Adrenal gland (tissue), 5 donors: ENCODE measurements around the gene DAB2IP.

ENCODE experiments used
- CTCF ChIP-seq, 6 experiments: fragments of 450-650 bp in 4 of 6; fragments of 200-600 bp in 2 of 6; sonication (generic) in 1 of 6; IDR thresholded peaks; 1 replicate in 5 of 6; 2 replicates in 1 of 6; pipeline versions ENCODE4 v1.5.1 to v1.8.0; 2016 to 2021; ENCODE audit warnings: antibody characterized with exemption in 6 of 6, mild to moderate bottlenecking in 2 of 6, moderate library complexity in 1 of 6
- POLR2A ChIP-seq, 2 donors: fragments of 450-650 bp; IDR thresholded peaks; one replicate each; pipeline ENCODE4 v1.6.1; 2017; ENCODE audit warnings: antibody characterized with exemption in 2 of 2, mild to moderate bottlenecking in 2 of 2, moderate library complexity in 1 of 2
- donor health status: DM: no; HTN: no; CAD: no.

DNA sequence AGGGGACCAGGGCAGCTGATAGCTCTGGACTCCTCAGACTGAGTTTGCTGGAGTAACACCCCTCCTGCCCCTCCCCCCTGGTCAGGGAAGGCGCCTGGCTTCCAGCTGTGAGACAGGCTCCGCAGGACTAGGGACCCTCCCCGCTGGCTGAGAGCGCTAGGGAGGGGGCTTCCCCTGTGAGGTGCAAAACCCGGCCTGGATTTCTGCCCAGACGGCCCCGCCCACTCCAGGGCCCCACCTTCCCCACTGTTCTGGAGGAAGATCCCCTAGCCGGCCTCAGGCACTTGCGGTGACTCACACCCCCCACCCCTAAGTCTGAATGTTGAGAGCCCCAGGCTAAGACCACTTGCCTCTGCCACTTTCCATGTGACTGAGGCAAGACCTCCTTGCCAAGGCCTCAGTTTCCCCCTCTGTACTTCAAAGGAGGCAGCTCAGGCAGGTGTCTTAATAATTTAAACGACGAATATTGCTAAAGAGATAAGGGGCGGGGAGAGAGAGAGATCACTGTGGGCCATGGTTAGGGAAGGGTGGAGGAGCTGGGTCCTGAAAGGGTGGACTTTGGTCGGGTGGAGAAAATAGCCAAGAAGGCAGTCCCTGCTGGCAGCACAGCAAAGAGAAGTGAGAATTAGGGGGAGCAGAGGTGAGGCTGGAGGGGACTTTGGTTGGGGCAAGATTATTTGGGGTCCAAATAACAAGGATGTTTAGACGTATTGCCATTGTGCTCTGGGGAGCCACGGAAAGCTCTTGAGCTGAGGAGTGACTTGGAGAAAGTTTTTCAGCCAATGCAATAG lies 1.0 kb upstream of the DAB2IP start:
- TF ChIP-seq CTCF (IDR thresholded peaks at IDR 0.05), result no peak
- no peak for TF ChIP-seq POLR2A (IDR thresholded peaks at IDR 0.05)
